GM21447 (cell line): ENCODE data around the gene TAF10.
A peak's percentile ranks its signal among the peaks of the same experiment; 100 is the strongest.

Experiments used
- ATAC-seq: cut with Tn5 transposase; IDR thresholded peaks from one replicate; pipeline ENCODE4 v1.9.1; 2021; ENCODE audit not compliant: unreplicated experiment

Gene TAF10

DNA sequence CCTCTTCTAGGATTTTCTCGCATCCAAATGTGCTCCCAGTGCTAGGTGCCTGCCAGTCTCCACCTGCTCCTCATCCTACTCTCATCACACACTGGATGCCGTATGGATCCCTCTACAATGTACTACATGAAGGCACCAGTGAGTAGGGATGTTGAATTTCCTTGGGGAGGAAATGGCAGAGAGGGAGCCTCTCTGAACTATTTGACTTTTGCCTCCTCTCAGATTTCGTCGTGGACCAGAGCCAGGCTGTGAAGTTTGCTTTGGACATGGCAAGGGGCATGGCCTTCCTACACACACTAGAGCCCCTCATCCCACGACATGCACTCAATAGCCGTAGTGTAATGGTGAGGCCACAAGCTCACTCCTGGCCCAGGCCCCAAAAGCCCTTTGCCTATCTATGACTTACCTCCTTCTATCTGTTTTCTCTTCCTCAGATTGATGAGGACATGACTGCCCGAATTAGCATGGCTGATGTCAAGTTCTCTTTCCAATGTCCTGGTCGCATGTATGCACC is 2.5 kb downstream of the TAF10 start:
- no peak for ATAC-seq

DNA sequence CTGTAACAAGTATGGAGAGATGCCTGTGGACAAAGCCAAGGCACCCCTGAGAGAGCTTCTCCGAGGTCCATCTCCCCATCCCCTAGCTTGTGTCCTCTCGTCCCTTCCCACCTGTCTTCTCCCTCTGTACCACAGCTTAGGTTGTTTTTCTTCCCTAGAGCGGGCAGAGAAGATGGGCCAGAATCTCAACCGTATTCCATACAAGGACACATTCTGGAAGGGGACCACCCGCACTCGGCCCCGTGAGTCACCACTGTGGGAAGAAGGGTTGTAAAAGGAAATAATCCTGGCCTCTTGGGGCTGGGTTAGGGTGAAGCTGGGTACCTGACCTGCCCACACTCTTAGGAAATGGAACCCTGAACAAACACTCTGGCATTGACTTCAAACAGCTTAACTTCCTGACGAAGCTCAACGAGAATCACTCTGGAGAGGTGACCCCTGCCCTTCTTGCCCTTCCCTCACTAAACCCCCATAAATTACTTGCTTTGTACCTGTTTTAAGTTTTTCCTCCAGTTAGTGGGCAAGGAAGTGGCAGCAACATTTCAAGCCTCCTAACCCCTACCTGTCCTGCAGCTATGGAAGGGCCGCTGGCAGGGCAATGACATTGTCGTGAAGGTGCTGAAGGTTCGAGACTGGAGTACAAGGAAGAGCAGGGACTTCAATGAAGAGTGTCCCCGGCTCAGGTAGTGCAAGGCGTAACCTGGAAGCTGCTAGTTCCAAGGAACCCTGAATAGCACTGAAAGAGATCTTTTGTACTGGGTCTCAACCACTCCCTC is 3.1 kb downstream of the TAF10 start:
- ATAC-seq = no peak

DNA sequence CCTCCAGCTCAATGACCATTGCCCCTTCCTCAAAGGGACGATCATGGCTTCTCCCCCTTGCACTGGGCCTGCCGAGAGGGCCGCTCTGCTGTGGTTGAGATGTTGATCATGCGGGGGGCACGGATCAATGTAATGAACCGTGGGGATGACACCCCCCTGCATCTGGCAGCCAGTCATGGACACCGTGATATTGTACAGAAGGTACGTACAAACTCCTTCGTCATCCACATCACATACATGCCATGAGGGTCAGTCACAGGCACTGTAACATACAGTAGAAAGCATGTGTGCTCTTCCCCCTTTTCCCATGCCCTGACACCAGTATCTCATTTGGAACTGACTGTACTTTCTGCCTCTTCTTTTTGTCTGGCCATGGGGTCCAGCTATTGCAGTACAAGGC is 4.0 kb downstream of the TAF10 start:
- ATAC-seq = no peak

DNA sequence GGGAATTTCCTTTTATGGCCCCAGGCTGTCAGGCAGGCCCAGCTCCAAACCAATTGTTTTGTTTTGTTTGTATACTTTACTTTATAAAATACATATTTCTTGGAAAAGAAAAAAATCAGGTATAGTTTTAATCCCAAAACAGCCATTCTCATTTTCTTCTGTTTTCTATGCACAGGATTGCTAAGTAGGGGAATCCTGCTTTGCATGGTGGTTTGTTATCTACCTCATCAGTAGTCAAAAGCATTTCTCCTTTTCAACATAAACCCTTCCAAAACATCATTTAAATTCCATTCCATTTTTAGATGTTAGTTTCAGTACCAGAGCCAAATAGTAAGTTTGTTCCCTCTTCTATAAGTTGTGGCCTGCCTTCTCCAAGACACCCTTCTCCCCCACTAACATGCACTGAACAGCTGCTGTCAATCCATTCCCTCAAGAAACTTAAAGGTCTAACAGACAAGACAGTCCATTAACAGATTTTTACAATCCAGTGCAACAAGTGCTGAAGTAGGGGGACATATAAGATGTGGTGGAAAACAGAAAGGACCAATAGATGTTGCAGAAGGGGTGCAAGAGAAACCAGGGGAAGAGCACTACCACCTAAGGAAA is 4.7 kb downstream of the TAF10 start:
- no peak for ATAC-seq

DNA sequence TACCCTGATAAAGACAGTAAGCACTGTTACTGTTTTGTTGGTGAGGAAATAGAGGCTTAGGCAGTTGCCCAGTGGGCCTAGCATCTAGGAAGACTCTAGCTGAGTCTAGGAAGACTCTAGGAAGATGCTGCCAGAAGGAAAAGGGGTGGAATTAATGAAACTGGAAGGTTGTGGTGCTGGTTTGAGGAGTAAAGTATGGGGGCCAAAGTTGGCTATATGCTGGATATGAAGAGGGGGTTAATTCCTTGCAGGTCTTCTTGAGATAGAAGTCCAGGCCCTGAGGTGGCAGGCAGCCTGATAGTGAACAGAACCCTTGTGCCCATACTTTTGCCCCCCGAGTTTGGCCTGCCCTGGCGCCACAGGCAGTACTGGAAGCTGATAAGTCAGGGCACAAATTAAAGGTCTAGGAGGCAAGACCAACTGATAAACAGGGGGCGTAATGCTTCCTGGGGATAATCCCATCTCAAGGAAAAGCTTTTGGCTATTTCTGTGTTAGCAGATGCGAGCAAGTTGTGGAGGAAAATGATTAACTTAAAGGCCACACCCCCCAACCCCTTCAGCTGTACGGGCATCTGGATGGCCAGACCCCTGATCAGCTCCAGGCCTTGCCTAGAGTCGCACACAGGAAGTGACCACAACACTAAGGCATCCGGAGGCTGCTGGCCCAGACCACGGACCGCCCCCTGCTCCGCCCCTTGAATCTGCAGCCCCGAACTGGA is 5.4 kb downstream of the TAF10 start:
- ATAC-seq = peak; percentile 51

DNA sequence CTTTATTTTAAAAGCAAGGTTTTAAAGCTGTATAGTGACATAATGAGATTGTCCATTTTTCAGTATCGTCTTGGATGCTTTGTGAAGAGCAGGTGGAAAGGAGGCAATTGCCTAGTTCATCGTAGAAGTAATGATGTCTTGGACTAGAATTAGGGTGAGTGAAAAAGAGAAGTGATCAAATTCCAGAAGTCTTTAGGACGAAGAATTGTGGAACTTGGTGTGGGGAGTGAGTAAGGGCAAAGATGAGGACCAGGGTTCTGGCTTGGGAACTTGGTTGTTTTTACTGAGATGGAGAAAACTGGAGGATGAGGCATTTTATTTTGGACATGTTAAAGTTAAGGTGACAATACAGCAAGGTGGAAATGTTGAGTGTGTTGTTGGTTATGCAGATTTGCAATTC is 7.2 kb downstream of the TAF10 start:
- no peak for ATAC-seq

DNA sequence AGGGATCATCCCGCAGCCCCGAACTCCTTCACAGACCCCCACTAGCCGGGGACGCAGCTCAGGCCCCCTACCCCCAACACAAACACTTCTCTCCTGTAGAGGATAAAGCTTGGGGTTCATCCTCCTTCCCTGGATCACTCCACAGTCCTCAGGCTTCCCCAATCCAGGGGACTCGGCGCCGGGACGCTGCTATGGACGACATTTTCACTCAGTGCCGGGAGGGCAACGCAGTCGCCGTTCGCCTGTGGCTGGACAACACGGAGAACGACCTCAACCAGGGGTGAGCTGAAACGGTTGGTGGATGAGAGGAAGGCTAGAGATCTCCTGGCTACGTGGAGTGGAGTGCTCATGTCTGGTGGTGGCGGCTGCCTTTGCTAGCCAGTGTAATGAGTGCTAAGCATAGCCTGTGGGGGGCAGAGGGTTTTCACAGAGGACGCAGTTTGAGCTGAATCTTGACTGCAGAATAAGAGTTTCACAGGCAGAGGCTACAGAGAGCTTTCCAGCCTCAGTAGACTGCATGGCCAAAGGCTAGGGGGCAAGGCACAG is 7.9 kb downstream of the TAF10 start:
- peak; percentile 44 for ATAC-seq

DNA sequence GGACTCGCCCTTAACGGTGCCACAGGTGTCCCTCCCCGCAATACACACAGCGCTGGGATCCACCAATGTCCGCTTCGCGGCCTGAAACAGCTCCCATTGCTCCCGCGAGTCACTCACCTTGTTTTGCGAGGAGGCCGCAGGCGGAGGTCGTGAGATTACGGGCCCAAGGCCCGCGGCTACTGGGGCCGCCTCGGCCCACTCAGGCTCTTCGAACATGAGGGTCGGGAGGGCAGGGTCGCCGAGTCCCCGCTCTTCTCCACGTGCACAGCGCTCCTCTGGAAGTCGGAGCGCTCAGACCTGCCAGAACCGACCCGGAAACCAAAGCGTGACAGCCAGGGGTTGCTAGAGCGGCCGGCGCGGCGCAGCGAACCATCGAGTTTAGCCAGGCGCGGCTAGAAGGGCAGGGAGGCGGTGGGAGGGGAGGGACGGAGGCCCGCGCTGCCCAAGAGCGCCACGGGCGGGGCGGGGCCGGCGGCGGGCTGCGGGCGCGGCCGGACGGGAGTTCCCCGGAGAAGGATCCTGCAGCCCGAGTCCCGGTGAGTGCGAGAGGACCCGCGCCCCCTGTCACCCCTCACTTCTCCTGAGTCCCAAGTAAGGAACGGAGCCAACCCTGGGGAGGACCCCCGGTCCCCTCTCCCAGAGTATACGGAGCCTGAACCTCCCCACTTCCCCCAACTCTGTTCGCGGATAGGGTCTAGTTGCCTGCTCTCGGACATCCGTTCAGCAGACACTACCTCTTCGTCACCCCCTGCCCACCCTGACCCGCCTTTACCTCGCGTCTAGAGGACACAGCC is 8.5 kb downstream of the TAF10 start, which contains the start of the genes ILK and RRP8:
Gene ILK, plus strand, starts transcription at position 488 of the 794 bp plus-strand sequence. CDS start 498 bp downstream, outside the sequence.
Gene RRP8, minus strand, starts transcription at position 330 of the 794 bp plus-strand sequence. Its CDS starts 114 bp downstream, at position 216.
- ATAC-seq = peak; percentile 54

DNA sequence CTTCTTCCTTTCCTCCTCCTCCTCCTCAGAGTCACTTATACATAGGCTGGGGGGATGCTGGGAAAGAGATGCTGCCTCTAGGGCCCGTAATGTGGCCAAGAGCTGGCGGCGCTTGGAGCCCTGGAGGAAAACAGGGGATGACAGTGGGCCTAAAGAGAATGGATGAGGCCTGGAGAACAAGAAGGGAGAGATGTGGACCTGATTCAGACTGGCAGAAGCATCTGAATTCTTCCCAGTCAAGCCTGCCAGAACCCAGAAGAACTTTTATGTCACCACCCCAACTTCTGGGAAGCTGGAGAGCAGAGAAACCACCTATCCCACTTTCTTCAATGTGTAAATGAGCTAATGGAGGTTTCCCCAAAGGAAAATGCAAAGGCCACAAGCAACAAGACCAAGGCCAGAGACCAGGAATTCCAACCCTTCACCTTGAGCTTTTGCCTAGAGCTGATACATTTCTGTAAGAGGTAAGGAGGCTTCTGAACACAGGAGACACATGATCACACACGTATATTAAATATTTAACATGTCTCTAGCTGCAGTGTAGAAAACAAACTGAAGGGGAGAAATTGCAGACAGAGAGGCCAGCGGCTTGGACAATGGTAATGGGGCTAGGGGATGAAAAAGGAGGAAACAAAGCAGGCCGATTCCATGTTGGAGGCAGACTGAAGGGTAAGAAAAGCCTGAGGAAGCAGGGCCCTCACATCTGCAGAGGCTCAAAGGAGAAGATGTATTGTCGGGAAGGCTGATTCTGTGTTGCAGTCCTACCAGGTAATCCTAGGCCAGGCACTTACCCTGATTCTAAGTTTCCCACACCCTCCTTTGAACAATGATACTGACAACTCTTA is 9.7 kb downstream of the TAF10 start:
- ATAC-seq = no peak

DNA sequence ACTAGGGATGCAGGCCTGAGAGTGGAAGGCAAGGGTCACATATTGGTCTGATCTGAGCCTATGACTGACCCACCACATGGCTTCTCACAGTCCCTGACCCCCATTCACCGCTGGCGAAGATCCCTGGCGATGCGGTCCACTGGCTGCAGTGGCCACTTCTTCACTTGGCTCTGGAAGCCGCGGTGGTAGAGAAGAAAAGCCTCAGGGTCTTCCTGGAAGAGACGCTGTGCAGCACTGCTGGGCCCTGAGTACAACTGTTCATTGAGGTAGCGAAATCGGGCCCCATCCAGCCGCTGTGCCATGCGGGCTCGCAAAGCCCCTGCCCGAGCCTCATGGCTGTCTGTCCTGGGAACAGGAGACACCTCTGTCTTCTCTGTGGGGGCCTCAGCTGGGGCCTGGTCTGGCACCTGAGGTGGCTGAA is 11.0 kb downstream of the TAF10 start:
- ATAC-seq = no peak

DNA sequence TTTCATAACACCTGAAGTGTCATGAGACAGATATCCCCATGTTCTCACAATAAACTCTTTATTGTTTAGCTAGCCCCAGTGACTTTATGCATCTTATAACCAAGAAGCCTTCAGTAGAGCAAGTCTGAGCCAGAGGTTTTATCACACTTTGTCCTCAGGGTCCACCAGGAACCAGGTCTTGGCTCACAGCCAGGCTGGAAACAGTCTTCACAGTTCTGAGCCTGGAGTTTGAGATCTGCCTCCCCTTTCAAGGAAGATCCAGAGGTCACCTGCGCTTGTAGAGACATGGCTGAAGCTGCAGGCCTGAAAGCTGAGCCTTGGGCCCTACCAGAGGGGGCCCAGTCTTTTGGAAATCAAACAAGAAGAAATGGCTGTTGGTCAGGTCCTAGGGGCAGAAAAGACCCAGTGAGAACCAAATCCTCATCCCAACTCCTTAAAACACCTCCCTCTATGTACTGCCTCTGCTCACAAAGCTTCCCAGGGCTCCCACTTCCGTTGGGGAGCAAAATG is 12.1 kb downstream of the TAF10 start:
- no peak for ATAC-seq

DNA sequence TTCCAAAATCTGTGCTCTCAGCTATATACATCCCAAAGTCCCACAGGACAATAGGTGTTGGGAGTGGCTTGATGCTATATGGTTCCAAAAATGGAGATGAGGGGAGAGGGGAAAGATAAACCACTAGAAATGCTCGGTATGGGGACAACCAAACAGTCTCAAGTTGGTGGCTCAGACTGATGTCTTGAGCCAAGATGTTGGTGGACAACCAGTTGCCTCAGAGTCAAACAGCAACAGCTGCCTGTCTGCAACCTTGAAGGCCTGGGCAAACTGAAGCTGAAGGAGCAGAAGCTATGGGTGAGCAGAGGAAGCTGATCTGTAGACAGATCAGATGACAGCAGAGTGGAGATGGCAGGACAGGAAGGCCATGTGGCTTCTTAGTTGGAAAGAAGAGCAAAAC is 12.6 kb downstream of the TAF10 start:
- no peak for ATAC-seq

DNA sequence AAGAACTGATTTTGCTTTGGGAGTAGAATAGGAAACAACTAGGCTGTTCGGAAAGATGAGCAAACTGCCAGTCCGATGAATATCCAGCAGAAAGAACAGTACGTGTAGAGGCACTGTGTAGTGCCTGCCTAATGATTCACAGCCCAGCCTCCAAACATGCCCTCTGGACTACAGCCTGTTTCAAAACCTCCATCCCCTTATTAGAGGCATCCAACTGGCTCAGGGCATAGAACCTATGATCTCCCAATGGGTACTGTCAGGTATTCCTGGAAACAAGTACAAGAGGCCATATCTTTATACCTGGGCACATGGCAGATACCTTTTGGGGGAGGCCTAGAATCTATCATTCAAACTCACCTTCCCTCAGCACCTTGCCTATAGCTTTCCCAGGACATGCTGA is 13.5 kb downstream of the TAF10 start:
- no peak for ATAC-seq

DNA sequence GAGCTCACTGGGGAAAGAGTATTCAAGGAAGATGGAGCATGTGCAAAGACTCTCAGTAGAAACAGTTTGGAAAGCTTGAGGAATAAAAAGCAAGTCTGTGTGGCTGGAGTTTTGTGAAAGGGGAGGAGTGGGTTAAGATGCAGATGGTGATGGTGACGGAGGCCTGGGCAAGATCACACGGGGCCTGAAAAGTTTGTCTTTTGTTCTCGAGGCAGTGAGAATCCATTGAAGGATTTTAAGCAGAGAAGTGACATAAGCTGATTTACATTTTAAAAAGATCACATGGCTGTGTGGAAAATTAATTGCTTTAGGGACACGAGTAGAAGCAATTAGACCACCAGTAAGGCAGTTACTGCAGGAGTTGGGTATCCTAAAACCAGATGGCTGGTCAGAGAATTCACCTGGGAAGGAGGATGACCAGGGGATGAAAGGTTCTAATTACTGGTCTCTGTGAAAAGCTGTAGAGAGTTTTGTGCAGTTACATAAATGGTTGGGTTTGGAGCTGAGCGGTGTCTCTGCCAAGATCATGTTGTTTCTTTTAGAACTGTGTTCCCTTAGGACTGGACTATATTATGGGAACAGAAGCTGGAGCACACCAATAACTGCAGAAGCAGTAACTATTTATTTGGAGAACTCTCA is 15.7 kb downstream of the TAF10 start:
- no peak for ATAC-seq

DNA sequence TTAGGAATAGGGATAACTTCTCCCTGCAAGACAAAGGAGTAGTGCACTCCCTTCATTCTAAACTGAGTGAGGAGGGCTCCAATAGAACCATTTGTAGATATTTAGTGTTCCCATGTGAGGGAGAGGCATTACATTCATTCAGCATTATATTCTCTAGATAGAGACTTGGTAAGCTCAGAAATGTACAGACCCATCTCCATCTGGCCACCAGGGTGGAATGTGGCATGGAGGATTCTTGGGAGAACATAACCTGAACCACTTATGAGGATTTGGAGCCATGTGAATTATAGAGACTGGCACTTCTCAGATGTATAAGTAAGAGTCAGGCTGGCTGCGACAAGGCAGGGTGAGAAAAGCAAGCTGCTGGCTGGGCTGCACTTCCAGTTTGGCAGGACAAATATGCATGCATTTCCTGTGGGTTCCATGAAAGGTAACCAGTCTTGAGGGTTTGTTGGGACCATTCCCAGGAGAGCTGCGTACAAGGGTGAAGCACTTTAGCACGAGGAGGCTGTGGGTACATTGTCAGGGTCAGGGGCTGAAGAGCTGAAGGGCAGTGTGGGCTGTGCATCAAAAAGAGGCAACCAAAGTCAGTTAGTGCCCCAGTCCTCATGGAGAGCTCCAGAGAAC is 17.8 kb downstream of the TAF10 start:
- ATAC-seq = no peak

DNA sequence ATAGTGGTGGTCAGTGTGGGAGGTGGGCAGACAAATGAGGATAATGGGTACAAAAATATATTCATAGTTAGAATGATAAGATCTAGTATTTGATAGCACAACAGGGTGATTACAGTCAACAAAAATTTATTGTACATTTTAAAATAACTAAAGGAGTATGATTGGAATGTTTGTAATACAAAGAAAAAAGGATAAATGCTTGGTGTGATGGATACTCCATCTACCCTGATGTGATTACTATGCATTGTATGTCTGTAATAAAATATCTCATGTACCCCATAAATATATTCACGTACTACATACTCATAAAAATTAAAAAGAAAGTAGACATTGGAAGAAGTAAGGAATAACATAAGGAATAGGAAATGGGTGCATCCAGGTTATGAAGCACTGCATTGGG is 24.0 kb downstream of the TAF10 start:
- ATAC-seq = no peak

DNA sequence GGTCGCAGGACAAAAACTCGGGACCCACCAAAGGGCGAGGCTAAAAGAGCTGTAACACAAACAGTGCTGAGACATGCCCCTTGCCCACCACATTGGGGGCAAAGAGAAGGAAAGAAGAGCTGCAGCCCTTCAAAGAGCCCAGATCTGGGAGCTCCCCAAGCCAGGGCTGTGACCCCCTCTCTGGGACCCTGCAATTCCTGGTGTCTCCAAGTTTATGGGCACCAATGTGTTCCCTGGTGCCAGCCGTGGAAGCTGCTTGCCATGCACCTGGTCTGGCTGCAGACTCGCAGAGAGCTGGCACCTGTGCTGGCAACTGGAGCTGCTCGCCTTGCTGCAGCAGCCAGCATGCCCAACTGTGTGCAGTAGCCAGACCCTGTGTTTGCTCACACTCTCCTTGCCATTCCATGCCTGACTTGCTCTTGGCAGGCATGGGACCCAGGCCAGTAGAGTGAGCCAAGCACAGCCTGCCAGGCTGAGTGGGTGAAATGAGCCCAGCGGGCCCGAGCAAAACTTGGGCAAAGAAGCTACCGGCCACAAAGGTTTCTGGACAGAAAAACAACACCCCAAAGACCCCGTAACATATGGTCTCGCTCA is 24.6 kb downstream of the TAF10 start:
- no peak for ATAC-seq
